Ishikawa (cell line): ENCODE data around the gene KASH5.

ENCODE experiments used
- FOXM1 ChIP-seq: IDR thresholded peaks from 2 replicates; pipeline ENCODE4 v1.6.1; 2012; ENCODE audit warnings: low read depth, borderline replicate concordance
- TAF1 ChIP-seq: IDR thresholded peaks from 2 replicates; pipeline ENCODE4 v1.6.1; 2012; ENCODE audit warnings: low read depth, mild to moderate bottlenecking
- TF ChIP-seq, protein P1 (sequence below): IDR thresholded peaks from 2 replicates; pipeline ENCODE4 v1.6.1; 2012

GRCh38 chr19:49436381-49437017 is 48.5 kb downstream of the KASH5 start:
- TF ChIP-seq TAF1 = no peak
- TF ChIP-seq FOXM1 = no peak
- TF ChIP-seq, protein P1, sequence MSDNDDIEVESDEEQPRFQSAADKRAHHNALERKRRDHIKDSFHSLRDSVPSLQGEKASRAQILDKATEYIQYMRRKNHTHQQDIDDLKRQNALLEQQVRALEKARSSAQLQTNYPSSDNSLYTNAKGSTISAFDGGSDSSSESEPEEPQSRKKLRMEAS = no peak
